Glutamatergic neuron (in vitro differentiated cells): ENCODE measurements around the gene COL24A1. TPM values are rescaled to one million over a fixed set of nuclear protein-coding genes. Genes with fewer than 3 reads are reported as not detected.
A peak's percentile ranks its signal among the peaks of the same experiment; 100 is the strongest.
"Not testable (repeated sequence)": the region's sequence is repeated elsewhere in the genome, so short reads cannot be mapped to it uniquely, and the experiment has no call there.

ENCODE experiments used
- DNase-seq: peaks from one replicate; pipeline ENCODE4 v3.0.0; 2022
- H3K27ac Mint-ChIP-seq: one replicate; pipeline ENCODE4 v1.8.0; 2020; ENCODE audit warnings: mild to moderate bottlenecking, mixed read lengths, inconsistent platforms; ENCODE audit not compliant: unreplicated experiment
- H3K27me3 Mint-ChIP-seq: one replicate; pipeline ENCODE4 v1.8.0; 2020; ENCODE audit warnings: mild to moderate bottlenecking, moderate library complexity, mixed read lengths, inconsistent platforms; ENCODE audit not compliant: unreplicated experiment
- H3K36me3 Mint-ChIP-seq: one replicate; pipeline ENCODE4 v1.8.0; 2020; ENCODE audit warnings: mild to moderate bottlenecking, mixed read lengths, inconsistent platforms; ENCODE audit not compliant: unreplicated experiment
- H3K4me1 Mint-ChIP-seq: one replicate; pipeline ENCODE4 v1.8.0; 2020; ENCODE audit warnings: mild to moderate bottlenecking, low read depth, mixed read lengths, inconsistent platforms; ENCODE audit not compliant: unreplicated experiment
- H3K4me3 Mint-ChIP-seq: one replicate; pipeline ENCODE4 v1.8.0; 2020; ENCODE audit warnings: mild to moderate bottlenecking, mixed read lengths, inconsistent platforms; ENCODE audit not compliant: unreplicated experiment
- H3K9me3 Mint-ChIP-seq: one replicate; pipeline ENCODE4 v1.8.0; 2020; ENCODE audit warnings: mild to moderate bottlenecking, moderate library complexity, mixed read lengths, inconsistent platforms; ENCODE audit not compliant: unreplicated experiment
- total RNA-seq: library from RNA; stranded (reverse); fragmentation: NEBNext Ultra II Directional; extraction: Animal tissue kit (Norgen Biotek cat#: 25700); gene quantifications from one replicate; pipeline ENCODE4 v1.2.1, GENCODE V29; 2021; ENCODE audit not compliant: unreplicated experiment
- TF ChIP-seq, protein P1 (sequence below): fragments of 200-600 bp; sonication (generic); IDR thresholded peaks from one replicate; pipeline ENCODE4 v1.5.0; 2021; ENCODE audit not compliant: partially characterized antibody, unreplicated experiment

The COL24A1 gene
- total RNA-seq, 1 donor from 2014 or later: 0.15 TPM

DNA sequence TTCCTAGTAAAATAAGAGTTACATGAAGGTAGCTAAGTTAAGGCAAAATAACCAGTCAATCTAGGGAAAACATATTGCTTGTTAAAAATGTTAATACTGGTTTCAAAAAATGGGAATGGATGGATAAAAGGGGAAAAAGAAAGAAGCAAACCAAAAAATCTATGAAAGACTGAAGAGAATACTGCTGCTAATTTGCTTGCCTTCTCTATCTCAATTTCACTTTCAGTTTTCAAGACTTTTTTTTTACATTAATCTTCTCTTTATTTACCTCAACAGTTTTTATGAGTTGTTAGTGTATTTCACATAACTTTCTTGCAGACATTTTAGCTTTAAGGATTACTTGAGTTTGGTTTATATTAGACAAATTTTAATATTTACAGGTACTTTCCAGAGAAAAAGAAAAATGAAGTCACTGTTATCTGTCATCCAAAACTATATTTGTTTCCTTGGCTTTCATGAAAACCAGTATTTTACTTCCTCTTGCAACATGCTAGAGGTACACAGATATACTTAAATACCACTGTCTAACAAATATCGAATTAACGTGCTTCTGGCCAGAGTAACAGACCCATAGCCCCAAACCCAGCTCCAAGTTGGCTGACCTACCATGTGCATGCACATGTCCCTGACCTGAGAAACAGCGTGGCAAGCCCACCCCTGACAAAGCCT, 70.7 kb downstream of the COL24A1 start:
- Mint-ChIP-seq H3K9me3 (no peaks in the 10 kb centered on the region), H3K36me3 (no peaks in the 10 kb centered on the region), H3K27ac (no peak overlapping the region), H3K27me3 (no peaks in the 10 kb centered on the region), H3K4me1 (no peaks in the 10 kb centered on the region), H3K4me3 (no peak overlapping the region)
- no peak for DNase-seq
- TF ChIP-seq, protein P1, sequence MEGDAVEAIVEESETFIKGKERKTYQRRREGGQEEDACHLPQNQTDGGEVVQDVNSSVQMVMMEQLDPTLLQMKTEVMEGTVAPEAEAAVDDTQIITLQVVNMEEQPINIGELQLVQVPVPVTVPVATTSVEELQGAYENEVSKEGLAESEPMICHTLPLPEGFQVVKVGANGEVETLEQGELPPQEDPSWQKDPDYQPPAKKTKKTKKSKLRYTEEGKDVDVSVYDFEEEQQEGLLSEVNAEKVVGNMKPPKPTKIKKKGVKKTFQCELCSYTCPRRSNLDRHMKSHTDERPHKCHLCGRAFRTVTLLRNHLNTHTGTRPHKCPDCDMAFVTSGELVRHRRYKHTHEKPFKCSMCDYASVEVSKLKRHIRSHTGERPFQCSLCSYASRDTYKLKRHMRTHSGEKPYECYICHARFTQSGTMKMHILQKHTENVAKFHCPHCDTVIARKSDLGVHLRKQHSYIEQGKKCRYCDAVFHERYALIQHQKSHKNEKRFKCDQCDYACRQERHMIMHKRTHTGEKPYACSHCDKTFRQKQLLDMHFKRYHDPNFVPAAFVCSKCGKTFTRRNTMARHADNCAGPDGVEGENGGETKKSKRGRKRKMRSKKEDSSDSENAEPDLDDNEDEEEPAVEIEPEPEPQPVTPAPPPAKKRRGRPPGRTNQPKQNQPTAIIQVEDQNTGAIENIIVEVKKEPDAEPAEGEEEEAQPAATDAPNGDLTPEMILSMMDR: no peak

GRCh38 chr1:86084998-86085397, 71.6 kb downstream of the COL24A1 start:
- Mint-ChIP-seq H3K27me3 (no peaks in the 10 kb centered on the region), H3K4me3 (no peak overlapping the region), H3K4me1 (no peaks in the 10 kb centered on the region), H3K36me3 (no peaks in the 10 kb centered on the region), H3K9me3 (no peaks in the 10 kb centered on the region), H3K27ac (no peak overlapping the region)
- TF ChIP-seq, protein P1: no peak
- DNase-seq: no peak

- no peaks in the 10 kb centered on the region for H3K27me3 Mint-ChIP-seq
- no peaks in the 10 kb centered on the region for H3K4me1 Mint-ChIP-seq
- DNase-seq: no peak
- no peak overlapping the region for H3K4me3 Mint-ChIP-seq
- no peaks in the 10 kb centered on the region for H3K9me3 Mint-ChIP-seq
- TF ChIP-seq, protein P1: peak; percentile 46
- H3K27ac Mint-ChIP-seq: no peak overlapping the region
- H3K36me3 Mint-ChIP-seq: peaks cover 8% of the 10 kb centered on the region
Measured at GRCh38 chr1:86082183-86082582, 74.4 kb downstream of the COL24A1 start.

- H3K9me3 Mint-ChIP-seq, H3K4me3 Mint-ChIP-seq, H3K27me3 Mint-ChIP-seq, DNase-seq, H3K4me1 Mint-ChIP-seq, H3K27ac Mint-ChIP-seq, H3K36me3 Mint-ChIP-seq: not testable (repeated sequence)
Measured at GRCh38 chr1:86072474-86072873, 84.1 kb downstream of the COL24A1 start.

GRCh38 chr1:86071870-86072269, 84.7 kb downstream of the COL24A1 start:
- DNase-seq, H3K36me3 Mint-ChIP-seq, H3K9me3 Mint-ChIP-seq, H3K4me1 Mint-ChIP-seq, H3K4me3 Mint-ChIP-seq, H3K27me3 Mint-ChIP-seq, H3K27ac Mint-ChIP-seq: not testable (repeated sequence)

DNA sequence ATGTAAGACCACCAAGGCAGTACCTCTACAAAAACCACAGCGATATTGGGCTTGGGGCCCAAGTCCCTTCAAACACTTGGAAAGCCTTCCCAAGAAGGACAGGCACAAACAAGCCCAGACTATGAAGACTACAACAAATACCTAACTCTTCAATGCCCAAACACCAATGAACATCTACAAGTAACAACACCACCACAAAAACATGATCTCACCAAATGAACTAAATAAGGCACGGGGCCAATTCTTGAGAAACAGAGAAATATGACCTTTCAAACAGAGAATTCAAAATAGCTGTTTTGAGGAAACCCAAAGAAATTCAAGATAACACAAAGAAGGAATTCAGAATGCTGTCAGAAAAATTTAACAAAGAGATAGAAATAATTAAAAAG, 86.8 kb downstream of the COL24A1 start:
- Mint-ChIP-seq H3K36me3 (no peaks in the 10 kb centered on the region), H3K27ac (no peak overlapping the region), H3K4me1 (no peaks in the 10 kb centered on the region), H3K4me3 (no peak overlapping the region), H3K9me3 (peaks cover 3% of the 10 kb centered on the region), H3K27me3 (peaks cover 2% of the 10 kb centered on the region)
- DNase-seq: no peak
- TF ChIP-seq, protein P1: no peak
